ENCODE data around the gene SUPT6H. TPM values are rescaled to one million over a fixed set of nuclear protein-coding genes. Genes with fewer than 3 reads are reported as not detected.

The SUPT6H gene
- total and polyA plus RNA-seq, 2 of the 4 experiments (the other 2 are of a cell fraction) = 41.4 to 44.8 TPM

DNA sequence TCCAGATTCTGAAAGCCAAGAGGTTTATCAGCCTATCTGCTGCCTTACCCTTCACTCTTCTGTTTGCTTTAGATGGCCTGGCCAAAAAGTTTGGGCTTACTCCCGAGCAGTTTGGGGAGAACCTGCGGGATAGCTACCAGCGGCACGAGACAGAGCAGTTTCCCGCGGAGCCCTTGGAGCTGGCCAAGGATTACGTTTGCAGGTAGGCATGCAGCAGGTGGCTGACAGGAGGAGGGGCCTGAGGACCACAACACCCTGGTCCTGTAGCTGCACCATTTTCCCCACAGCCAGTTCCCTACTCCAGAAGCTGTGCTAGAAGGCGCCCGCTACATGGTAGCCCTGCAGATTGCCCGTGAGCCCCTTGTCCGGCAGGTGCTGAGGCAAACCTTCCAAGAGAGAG lies 20.6 kb downstream of the SUPT6H start:
- H3K36me3 ChIP-seq (ENCODE audit: control insufficient read depth, insufficient read depth, low read length) = peaks cover 81% of the 10 kb centered on the region
- no peak overlapping the region for H3K23ac ChIP-seq (ENCODE audit: low read depth, low read length)
- H3K14ac ChIP-seq (replicated peaks; ENCODE audit: low read depth, low read length) = no peak overlapping the region
- no CpG with 5 or more reads among the region's 11 CpGs for WGBS, 2 experiments (ENCODE audit: extremely low coverage in 2 of 2, insufficient read length in 1 of 2)
- no peak overlapping the region for H2BK15ac ChIP-seq (ENCODE audit: low read depth, low read length)
- H3K4ac ChIP-seq (ENCODE audit: low read depth, low read length) = no peak overlapping the region
- no peak overlapping the region for H3K27ac ChIP-seq (ENCODE audit: insufficient read depth, low read length)
- H3K56ac ChIP-seq (ENCODE audit: extremely low read depth, insufficient read depth, low read length) = no peak overlapping the region
- no peaks in the 10 kb centered on the region for H3K9me1 ChIP-seq (ENCODE audit: insufficient read depth, low read length)
- no peak overlapping the region for H3K18ac ChIP-seq (ENCODE audit: low read depth, low read length)
- DNase-seq (no peak), ATAC-seq (ENCODE audit: low read depth) (no peak)
- no peak overlapping the region for H2BK5ac ChIP-seq (ENCODE audit: low read depth, low read length, poor library complexity, severe bottlenecking)
- H3K79me1 ChIP-seq (ENCODE audit: low read depth in 1 of 2, low read length in 2 of 2) = peaks cover 0 to 13% of the 10 kb centered on the region in 2 experiments; a peak in 2 of 4 replicates
- CTCF ChIA-PET = no interaction called here
- H2AK5ac ChIP-seq (ENCODE audit: low read depth, low read length) = no peak overlapping the region
- in situ Hi-C loops (cut with MboI; ENCODE audit: low sequenced_read_pairs) = no loop called here
- H3K4me1 ChIP-seq (ENCODE audit: control insufficient read depth, insufficient read depth, low read length) = no peaks in the 10 kb centered on the region
- H3K4me2 ChIP-seq (ENCODE audit: low read depth, low read length) = no peak overlapping the region
- no peak overlapping the region for H2BK120ac ChIP-seq (ENCODE audit: low read depth, low read length)
- no TSS peak for BruUV-seq (replicated peaks)
- no peak overlapping the region for H3K9ac ChIP-seq (ENCODE audit: low read depth, low read length)
- POLR2A ChIA-PET (ENCODE audit: unreplicated experiment) = no interaction called here
- no peak overlapping the region for H2AFZ ChIP-seq (replicated peaks; ENCODE audit: low read length, poor library complexity)
- H4K8ac ChIP-seq (ENCODE audit: low read depth in 2 of 2, low read length in 2 of 2) = no peak overlapping the region
- dilution Hi-C loops (cut with HindIII; ENCODE audit: low sequenced_read_pairs, unreplicated experiment) = no loop called here
- H4K5ac ChIP-seq (ENCODE audit: low read depth, low read length) = no peak overlapping the region
- no peaks in the 10 kb centered on the region for H4K20me1 ChIP-seq (ENCODE audit: insufficient read depth, low read length)
- no peak overlapping the region for H2BK20ac ChIP-seq (ENCODE audit: low read depth, low read length)
- no peak overlapping the region for H4K91ac ChIP-seq (ENCODE audit: insufficient read depth, low read depth, low read length)
- TF ChIP-seq FOS (IDR thresholded peaks at IDR 0.05; ENCODE audit: low read depth, low read length) (no peak), USF2 (IDR thresholded peaks at IDR 0.05; ENCODE audit: low read depth, low read length) (no peak), RAD21 (IDR thresholded peaks at IDR 0.05; ENCODE audit: low read length) (no peak), SMC3 (IDR thresholded peaks at IDR 0.05; ENCODE audit: low read depth, low read length) (no peak), ELK1 (IDR thresholded peaks at IDR 0.05; ENCODE audit: borderline replicate concordance, low read depth, low read length) (no peak), MAZ (IDR thresholded peaks at IDR 0.05; ENCODE audit: borderline replicate concordance, low read depth, low read length) (no peak), RCOR1 (IDR thresholded peaks at IDR 0.05; ENCODE audit: insufficient replicate concordance, low read length) (no peak), MAFK (IDR thresholded peaks at IDR 0.05; ENCODE audit: low read depth, low read length) (no peak), BHLHE40 (IDR thresholded peaks at IDR 0.05; ENCODE audit: low read depth, low read length) (no peak), CHD1 (IDR thresholded peaks at IDR 0.05; ENCODE audit: low read depth, low read length) (no peak), POLR2A (IDR thresholded peaks at IDR 0.05; ENCODE audit: low read depth, low read length) (no peak)
- TF ChIP-seq, protein P1, sequence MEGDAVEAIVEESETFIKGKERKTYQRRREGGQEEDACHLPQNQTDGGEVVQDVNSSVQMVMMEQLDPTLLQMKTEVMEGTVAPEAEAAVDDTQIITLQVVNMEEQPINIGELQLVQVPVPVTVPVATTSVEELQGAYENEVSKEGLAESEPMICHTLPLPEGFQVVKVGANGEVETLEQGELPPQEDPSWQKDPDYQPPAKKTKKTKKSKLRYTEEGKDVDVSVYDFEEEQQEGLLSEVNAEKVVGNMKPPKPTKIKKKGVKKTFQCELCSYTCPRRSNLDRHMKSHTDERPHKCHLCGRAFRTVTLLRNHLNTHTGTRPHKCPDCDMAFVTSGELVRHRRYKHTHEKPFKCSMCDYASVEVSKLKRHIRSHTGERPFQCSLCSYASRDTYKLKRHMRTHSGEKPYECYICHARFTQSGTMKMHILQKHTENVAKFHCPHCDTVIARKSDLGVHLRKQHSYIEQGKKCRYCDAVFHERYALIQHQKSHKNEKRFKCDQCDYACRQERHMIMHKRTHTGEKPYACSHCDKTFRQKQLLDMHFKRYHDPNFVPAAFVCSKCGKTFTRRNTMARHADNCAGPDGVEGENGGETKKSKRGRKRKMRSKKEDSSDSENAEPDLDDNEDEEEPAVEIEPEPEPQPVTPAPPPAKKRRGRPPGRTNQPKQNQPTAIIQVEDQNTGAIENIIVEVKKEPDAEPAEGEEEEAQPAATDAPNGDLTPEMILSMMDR (conservative IDR thresholded peaks at IDR 0.05; ENCODE audit: low read depth, low read length) = no peak
- no peak overlapping the region for H2AK9ac ChIP-seq (replicated peaks; ENCODE audit: low read depth, low read length, poor library complexity)
- no peaks in the 10 kb centered on the region for H3K27me3 ChIP-seq (ENCODE audit: control insufficient read depth, insufficient read depth, low read length)
- H3K9me3 ChIP-seq (ENCODE audit: control insufficient read depth, insufficient read depth, low read length) = no peaks in the 10 kb centered on the region
- intact Hi-C loops (cut with micrococcal nuclease) = no loop called here
- H3K4me3 ChIP-seq (ENCODE audit: insufficient read depth, low read depth, low read length) = no peak overlapping the region

Measured in IMR-90 (cell line).